Upper lobe of left lung (tissue), 6 donors: ENCODE results near the gene GATA6. TPM values are rescaled to one million over a fixed set of nuclear protein-coding genes. Genes with fewer than 3 reads are reported as not detected.

Experiments
- ATAC-seq, 2 donors: fragments of 200-7000 bp; cut with Tn5 transposase; one replicate each; pipeline ENCODE4 v1.9.1; 2022; ENCODE audit warnings: mild to moderate bottlenecking in 2 of 2, moderate library complexity in 2 of 2; ENCODE audit not compliant: low FRiP score in 2 of 2
- DNase-seq, 2 donors: peaks; one replicate each; pipeline ENCODE4 v3.0.0-alpha.2; 2019 to 2020
- H3K27ac ChIP-seq, 4 donors: fragments of 200-600 bp; sonication (generic); one replicate each; pipeline ENCODE4 v1.5.1; 2016 to 2019
- H3K27me3 ChIP-seq, 4 donors: fragments of 200-600 bp; sonication (generic); one replicate each; pipeline ENCODE4 v1.5.1; 2017 to 2019
- H3K36me3 ChIP-seq, 4 donors: fragments of 200-600 bp; sonication (generic); one replicate each; pipeline ENCODE4 v1.5.1; 2016 to 2019
- H3K4me1 ChIP-seq, 4 donors: fragments of 200-600 bp; sonication (generic); one replicate each; pipeline ENCODE4 v1.5.1; 2018 to 2019
- H3K4me3 ChIP-seq, 4 donors: fragments of 200-600 bp; sonication (generic); one replicate each; pipeline ENCODE4 v1.5.1; 2017 to 2019; ENCODE audit warnings: mild to moderate bottlenecking in 2 of 4, moderate library complexity in 1 of 4
- H3K9me3 ChIP-seq, 4 donors: fragments of 200-600 bp; sonication (generic); one replicate each; pipeline ENCODE4 v1.5.1; 2018 to 2019
- EP300 ChIP-seq, 4 donors: sonication (generic); formaldehyde crosslinking; IDR thresholded peaks; one replicate each; pipeline ENCODE4 v1.5.1; 2017; ENCODE audit warnings: antibody characterized with exemption in 4 of 4, control low read depth in 2 of 4
- POLR2A ChIP-seq, 4 donors: fragments of 450-650 bp; IDR thresholded peaks; one replicate each; pipeline ENCODE4 v1.5.1; 2016 to 2017; ENCODE audit warnings: antibody characterized with exemption in 4 of 4, mild to moderate bottlenecking in 2 of 4
- POLR2AphosphoS5 ChIP-seq, 2 donors: sonication (generic); formaldehyde crosslinking; IDR thresholded peaks; one replicate each; pipeline ENCODE4 v1.5.1; 2017; ENCODE audit warnings: antibody characterized with exemption in 2 of 2
- WGBS, 2 donors: methylation state at CpG; one replicate each; pipeline ENCODE4 v1.1.5; 2017 to 2018; 5-methylcytosine and 5-hydroxymethylcytosine counted together
- total RNA-seq, 6 donors: library from RNA; depleted of rRNA in 4 of 6; stranded (reverse); fragments of >200 nt in 4 of 6; gene quantifications; one replicate each; pipeline versions ENCODE4 v1.1.0 to v1.2.1, GENCODE V29; 2016 to 2021
- TF ChIP-seq, protein P1 (sequence below), 6 experiments: fragments of 450-650 bp in 4 of 6; fragments of 200-600 bp in 2 of 6; sonication (generic) in 2 of 6; IDR thresholded peaks; one replicate each; pipeline ENCODE4 v1.5.1; 2016 to 2019; ENCODE audit warnings: antibody characterized with exemption in 6 of 6
- donor health status: DM: no; HTN: no; CAD: no; lungs with moderate emphysema.
- donor health status: DM: no; HTN: yes; CAD: no; lungs with severe emphysema.

Gene GATA6
- total RNA-seq, 6 donors from 2014 or later, result 29.7 to 52.8 (median 41.4) TPM

DNA sequence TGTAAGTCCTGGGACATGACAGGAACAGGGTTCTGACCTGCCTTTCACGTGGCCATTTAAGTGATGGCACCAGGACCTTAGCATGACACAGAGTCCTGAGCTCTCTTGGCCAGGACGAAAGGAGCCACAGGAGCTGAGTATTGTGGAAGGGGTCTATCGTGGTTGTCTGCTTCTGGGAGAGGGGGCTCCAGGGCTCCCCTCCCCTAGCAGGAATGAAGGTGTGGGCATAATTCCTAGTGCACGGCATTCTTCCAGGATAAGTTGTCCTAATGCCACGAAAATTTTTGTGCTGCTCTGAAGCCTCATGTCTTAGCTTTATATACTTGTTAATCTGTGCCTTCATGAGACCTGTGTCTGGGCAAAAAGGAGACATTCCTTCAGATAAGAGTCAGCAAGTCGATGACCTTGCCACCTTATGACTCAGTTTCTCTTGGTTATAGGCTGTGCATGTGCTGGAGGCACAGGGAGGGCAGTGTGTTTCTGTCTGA is 17.1 kb downstream of the GATA6 start:
- Histone ChIP-seq H3K9me3 (no peaks in the 10 kb centered on the region), H3K36me3 (peaks cover 0 to 51% (median 16%) of the 10 kb centered on the region in 4 donors), H3K27ac (peak overlapping the region; percentile 2 to 71 (median 40)), H3K4me1 (peaks cover 31 to 40% (median 36%) of the 10 kb centered on the region in 4 donors), H3K27me3 (no peaks in the 10 kb centered on the region), H3K4me3 (no peak overlapping the region)
- WGBS, 2 donors, result 77 to 80% methylated on average over 6 of the region's 6 CpGs
- DNase-seq (no peak), ATAC-seq (no peak)
- TF ChIP-seq, protein P1, sequence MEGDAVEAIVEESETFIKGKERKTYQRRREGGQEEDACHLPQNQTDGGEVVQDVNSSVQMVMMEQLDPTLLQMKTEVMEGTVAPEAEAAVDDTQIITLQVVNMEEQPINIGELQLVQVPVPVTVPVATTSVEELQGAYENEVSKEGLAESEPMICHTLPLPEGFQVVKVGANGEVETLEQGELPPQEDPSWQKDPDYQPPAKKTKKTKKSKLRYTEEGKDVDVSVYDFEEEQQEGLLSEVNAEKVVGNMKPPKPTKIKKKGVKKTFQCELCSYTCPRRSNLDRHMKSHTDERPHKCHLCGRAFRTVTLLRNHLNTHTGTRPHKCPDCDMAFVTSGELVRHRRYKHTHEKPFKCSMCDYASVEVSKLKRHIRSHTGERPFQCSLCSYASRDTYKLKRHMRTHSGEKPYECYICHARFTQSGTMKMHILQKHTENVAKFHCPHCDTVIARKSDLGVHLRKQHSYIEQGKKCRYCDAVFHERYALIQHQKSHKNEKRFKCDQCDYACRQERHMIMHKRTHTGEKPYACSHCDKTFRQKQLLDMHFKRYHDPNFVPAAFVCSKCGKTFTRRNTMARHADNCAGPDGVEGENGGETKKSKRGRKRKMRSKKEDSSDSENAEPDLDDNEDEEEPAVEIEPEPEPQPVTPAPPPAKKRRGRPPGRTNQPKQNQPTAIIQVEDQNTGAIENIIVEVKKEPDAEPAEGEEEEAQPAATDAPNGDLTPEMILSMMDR (IDR thresholded peaks at IDR 0.05), result no peak
- TF ChIP-seq EP300 (IDR thresholded peaks at IDR 0.05) (no peak), POLR2AphosphoS5 (IDR thresholded peaks at IDR 0.05) (no peak), POLR2A (IDR thresholded peaks at IDR 0.05) (no peak)

DNA sequence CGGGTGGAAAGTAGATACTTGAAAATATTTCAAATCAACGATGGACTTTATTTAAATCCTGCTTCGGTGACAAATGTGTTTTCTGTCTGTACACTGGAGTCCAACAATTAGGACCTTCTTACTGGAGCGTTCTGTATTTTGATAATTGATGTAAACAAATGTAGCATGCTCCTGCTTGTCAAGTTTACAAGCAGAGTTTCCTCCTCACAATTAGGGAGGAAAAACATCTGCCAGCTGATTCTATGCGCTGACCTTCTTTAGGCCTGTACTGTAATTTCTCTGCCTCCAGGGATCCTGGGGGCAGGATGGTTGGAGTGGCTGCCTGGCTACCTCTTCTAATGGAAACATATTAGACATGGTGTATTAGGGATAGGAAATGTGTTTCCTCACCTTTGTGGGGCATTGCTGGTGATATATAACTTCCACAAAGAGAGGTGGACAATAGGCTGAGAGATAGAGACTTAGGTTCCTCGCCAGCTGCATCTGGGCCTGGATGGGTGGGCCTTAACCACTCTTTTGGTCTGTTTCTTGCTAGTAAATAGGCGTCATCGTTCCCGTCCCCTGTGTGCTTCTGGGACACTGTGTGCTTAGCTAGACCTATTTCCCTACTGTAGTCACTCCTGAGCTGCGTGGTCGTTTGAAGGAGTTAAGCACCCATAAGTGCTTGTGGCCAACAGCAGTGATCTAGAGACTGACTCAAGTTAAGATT is 19.3 kb downstream of the GATA6 start:
- Histone ChIP-seq H3K27me3 (no peaks in the 10 kb centered on the region), H3K4me1 (peaks cover 35 to 53% (median 49%) of the 10 kb centered on the region in 4 donors), H3K36me3 (peaks cover 0 to 34% (median 15%) of the 10 kb centered on the region in 4 donors), H3K27ac (peak overlapping the region; percentile 64 to 75 (median 72)), H3K9me3 (no peaks in the 10 kb centered on the region), H3K4me3 (no peak overlapping the region)
- TF ChIP-seq, protein P1 (IDR thresholded peaks at IDR 0.05), result no peak
- TF ChIP-seq POLR2A (IDR thresholded peaks at IDR 0.05) (no peak), POLR2AphosphoS5 (IDR thresholded peaks at IDR 0.05) (peak in 1 of 2 donors; percentile 67), EP300 (IDR thresholded peaks at IDR 0.05) (peak in 2 of 4 donors; percentile 71 to 92)
- ATAC-seq, result peak in 1 of 2 donors; percentile 59
- 56 to 60% methylated on average over 11 of the region's 11 CpGs for WGBS, 2 donors
- peak in 1 of 2 donors; percentile 74 for DNase-seq

DNA sequence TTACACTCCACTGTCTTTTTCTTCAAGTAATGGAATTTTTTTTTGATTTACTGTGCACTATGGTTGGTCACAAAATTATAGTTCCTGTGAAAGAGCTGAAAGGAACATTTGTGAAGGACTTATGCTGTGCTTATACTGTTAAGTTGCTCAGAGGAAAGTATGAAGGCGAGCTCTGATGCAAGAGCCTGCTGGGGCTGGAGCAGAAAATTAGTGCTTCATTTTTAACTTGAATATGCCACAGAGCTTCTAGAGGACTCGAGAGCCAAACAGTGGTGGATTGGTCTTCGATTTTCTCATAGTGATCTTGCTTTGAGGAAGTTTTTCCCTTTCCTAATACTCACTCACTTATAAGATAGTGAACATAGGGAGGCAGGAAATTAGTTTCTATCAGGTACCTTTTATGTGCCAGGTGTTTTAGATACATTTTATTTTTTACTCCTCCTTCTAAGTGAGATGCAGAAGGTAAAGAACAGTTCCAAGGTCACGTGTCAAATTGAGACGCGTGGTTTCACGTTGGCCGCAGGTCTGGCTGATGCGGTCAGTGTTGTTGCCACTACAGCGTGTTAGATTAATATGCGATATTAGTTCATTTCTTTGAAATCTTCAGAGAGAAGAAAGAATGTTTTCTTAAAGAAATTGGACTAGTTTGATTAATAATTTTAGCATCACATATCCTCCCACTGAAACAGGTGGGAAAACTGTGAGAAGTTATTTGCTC is 20.2 kb downstream of the GATA6 start:
- Histone ChIP-seq H3K27me3 (no peaks in the 10 kb centered on the region), H3K4me3 (no peak overlapping the region), H3K27ac (peak overlapping the region; percentile 64 to 73 (median 69)), H3K36me3 (peaks cover 0 to 25% (median 8%) of the 10 kb centered on the region in 4 donors), H3K9me3 (no peaks in the 10 kb centered on the region), H3K4me1 (peaks cover 38 to 62% (median 56%) of the 10 kb centered on the region in 4 donors)
- DNase-seq (no peak), ATAC-seq (no peak)
- TF ChIP-seq EP300 (IDR thresholded peaks at IDR 0.05) (no peak), POLR2A (IDR thresholded peaks at IDR 0.05) (no peak), POLR2AphosphoS5 (IDR thresholded peaks at IDR 0.05) (no peak)
- TF ChIP-seq, protein P1 (IDR thresholded peaks at IDR 0.05), result no peak
- 74 to 83% methylated on average over 11 of the region's 11 CpGs for WGBS, 2 donors

DNA sequence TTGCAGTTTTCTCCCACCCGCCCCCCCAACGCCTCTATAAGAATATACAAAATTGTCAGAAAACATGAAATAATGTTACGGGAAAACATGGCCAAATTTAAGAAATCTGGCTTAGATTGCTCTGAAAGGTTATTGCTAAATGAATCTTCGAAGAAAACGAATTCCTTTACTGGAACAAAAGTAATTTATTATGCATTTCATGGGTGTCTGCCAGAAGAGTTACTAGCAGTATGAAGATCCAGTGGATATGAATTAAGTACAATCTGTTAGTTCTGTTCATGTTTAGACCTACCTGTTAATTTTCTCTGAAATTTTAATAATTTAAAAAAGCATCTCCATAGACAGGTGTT is 21.9 kb downstream of the GATA6 start:
- H3K27me3 ChIP-seq, result no peaks in the 10 kb centered on the region
- no peak for DNase-seq
- H3K36me3 ChIP-seq, result peaks cover 0 to 8% (median 0%) of the 10 kb centered on the region in 4 donors
- ATAC-seq, result no peak
- 72 to 78% methylated on average over 5 of the region's 5 CpGs for WGBS, 2 donors
- no peaks in the 10 kb centered on the region for H3K9me3 ChIP-seq
- peaks cover 38 to 58% (median 54%) of the 10 kb centered on the region in 4 donors for H3K4me1 ChIP-seq
- TF ChIP-seq, protein P1 (IDR thresholded peaks at IDR 0.05), result no peak
- TF ChIP-seq EP300 (IDR thresholded peaks at IDR 0.05) (no peak), POLR2A (IDR thresholded peaks at IDR 0.05) (no peak)
- peak overlapping the region; percentile 64 to 73 (median 69) for H3K27ac ChIP-seq
- H3K4me3 ChIP-seq, result no peak overlapping the region
